NB4 (cell line): ENCODE data around the gene CHRNE.

Experiments
- DNase-seq: peaks from one replicate; pipeline ENCODE4 v3.0.0; 2010; ENCODE audit warnings: low read depth
- H3K4me3 ChIP-seq: one replicate; pipeline ENCODE4 v1.5.1; 2011; ENCODE audit warnings: mild to moderate bottlenecking, low read depth, low read length, moderate library complexity
- MYC ChIP-seq: IDR thresholded peaks from 2 replicates; pipeline ENCODE4 v1.6.1; 2011; ENCODE audit warnings: low read depth, low read length
- POLR2A ChIP-seq: IDR thresholded peaks from 2 replicates; pipeline ENCODE4 v1.6.1; 2011; ENCODE audit warnings: mild to moderate bottlenecking; ENCODE audit not compliant: insufficient read length; ENCODE audit errors: extremely low read depth
- TF ChIP-seq, protein P1 (sequence below): IDR thresholded peaks from one replicate; pipeline ENCODE4 v1.5.1; 2012; ENCODE audit warnings: low read depth, low read length
- TF ChIP-seq, protein P2 (sequence below): IDR thresholded peaks from 2 replicates; pipeline ENCODE4 v1.6.1; 2011; ENCODE audit warnings: low read depth, low read length

The CHRNE gene

DNA sequence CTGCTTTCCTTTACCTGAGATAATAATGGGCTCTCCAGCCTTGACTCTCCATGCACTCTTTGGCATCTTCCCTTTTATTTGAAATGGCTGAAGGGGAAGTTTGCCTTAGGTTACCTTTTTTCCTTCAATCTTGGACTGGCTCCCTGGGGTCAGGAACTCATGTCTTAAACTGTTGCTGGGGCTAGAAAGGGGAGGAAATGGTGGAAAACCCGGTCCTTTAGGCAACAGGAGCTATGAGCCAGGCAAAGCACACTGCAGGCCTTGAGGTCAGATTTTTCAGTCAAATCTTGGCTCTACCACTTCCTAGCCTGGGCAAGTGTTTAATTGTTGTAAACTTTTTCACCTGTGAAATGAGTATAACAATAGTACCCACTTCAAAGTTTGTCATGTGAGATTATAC lies 39.6 kb downstream of the CHRNE start:
- DNase-seq = no peak
- TF ChIP-seq, protein P1, sequence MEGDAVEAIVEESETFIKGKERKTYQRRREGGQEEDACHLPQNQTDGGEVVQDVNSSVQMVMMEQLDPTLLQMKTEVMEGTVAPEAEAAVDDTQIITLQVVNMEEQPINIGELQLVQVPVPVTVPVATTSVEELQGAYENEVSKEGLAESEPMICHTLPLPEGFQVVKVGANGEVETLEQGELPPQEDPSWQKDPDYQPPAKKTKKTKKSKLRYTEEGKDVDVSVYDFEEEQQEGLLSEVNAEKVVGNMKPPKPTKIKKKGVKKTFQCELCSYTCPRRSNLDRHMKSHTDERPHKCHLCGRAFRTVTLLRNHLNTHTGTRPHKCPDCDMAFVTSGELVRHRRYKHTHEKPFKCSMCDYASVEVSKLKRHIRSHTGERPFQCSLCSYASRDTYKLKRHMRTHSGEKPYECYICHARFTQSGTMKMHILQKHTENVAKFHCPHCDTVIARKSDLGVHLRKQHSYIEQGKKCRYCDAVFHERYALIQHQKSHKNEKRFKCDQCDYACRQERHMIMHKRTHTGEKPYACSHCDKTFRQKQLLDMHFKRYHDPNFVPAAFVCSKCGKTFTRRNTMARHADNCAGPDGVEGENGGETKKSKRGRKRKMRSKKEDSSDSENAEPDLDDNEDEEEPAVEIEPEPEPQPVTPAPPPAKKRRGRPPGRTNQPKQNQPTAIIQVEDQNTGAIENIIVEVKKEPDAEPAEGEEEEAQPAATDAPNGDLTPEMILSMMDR = no peak
- TF ChIP-seq, protein P2, sequence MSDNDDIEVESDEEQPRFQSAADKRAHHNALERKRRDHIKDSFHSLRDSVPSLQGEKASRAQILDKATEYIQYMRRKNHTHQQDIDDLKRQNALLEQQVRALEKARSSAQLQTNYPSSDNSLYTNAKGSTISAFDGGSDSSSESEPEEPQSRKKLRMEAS = no peak
- TF ChIP-seq MYC (no peak), POLR2A (no peak)
- H3K4me3 ChIP-seq = no peak overlapping the region

DNA sequence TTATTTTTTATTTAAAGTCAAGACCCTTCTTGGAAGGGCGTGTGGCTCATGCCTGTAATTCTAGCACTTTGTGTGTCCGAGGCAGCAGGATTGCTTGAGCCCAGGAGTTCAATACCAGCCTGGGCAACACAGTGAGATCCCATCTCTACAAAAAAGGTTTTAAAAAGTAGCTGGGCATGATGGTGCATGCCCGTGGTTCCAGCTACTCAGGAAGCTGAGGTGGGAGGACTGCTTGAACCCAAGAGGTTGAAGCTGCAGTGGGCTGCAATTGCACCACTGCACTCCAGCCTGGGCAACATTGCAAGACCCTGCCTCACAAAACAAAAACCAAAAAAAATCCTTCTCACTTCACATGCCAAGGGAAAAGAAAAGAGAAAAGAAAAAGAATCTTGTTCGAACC lies 40.2 kb downstream of the CHRNE start:
- no peak overlapping the region for H3K4me3 ChIP-seq
- DNase-seq = no peak
- TF ChIP-seq, protein P2 = no peak
- no peak for TF ChIP-seq POLR2A
- TF ChIP-seq, protein P1 = no peak
- TF ChIP-seq MYC = no peak

DNA sequence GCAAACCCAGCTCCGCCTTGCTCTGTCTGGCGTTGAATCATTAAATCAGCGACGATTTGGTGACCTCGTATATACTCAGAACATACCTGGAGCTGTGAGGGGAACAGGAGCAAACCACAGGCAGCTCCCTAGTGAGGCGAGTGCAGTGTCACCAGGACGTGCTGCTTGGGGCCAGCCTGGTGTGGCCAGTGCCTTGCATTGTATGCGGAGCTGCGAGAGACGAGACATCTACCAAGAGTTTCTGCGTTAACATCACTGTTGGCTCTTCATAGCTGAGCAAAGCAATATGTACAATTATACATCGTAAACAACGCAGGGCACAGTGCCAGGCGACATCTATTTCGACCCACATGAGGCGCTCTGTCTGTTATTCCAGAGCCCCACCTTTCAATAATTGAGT lies 41.8 kb downstream of the CHRNE start:
- DNase-seq = no peak
- TF ChIP-seq POLR2A (no peak), MYC (no peak)
- TF ChIP-seq, protein P1 = no peak
- TF ChIP-seq, protein P2 = no peak
- no peak overlapping the region for H3K4me3 ChIP-seq

DNA sequence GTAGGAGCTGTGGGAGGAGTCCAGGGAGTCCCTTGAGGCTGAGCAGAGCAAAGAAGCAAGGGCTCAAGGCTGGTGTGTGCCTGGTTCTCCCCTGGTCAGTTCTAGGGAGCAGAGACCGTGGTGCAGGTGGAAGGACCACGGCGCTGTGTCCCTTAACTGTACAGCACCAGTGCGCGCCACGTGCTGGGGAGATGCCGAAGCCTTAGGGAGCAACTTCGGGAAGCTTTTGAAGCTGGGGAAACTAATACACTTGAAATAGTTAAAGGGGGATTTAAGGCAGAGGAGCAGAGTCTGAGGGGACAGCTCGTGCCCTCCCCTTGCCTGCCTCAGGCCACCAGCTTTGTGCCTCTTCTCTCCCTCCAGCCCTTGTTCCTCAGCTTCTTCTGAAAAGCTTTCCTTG lies 42.2 kb downstream of the CHRNE start:
- H3K4me3 ChIP-seq = no peak overlapping the region

DNA sequence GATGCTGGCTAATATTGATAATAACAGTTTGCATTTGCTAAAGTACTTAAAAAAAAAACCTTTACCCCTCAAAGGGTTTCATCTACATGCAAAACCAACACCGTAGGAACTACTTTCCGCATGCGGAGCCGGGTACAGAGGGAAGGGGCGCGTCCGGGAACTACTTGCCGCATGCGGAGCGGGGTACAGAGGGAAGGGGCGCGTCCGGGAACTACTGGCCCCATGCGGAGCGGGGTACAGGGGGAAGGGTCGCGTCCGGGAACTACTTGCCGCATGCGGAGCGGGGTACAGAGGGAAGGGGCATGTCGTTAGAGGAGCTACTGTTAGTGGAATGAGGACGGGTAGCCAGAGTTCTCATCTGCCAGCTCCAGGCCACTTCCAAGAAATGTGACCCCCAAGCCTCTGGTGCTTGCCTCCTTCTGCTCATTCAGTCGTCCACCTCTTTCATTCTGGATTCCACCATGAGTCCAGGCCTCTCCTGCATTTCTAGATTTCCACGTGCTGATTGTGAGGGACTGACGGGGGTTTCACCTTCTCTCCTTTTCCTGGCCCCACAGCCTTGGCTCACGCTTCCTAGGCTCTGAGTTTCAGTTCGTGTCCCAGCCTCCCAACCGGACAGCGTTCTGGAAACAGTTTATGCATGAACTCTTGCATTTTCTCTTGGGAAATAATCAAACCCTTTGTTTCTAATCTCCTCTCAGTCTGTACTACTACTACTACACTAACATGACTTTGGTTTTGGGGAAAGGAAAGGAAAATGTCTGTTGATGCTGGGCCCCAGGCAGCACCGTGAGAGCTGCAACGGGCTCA lies 42.9 kb downstream of the CHRNE start:
- TF ChIP-seq, protein P2 = no peak
- TF ChIP-seq MYC = no peak
- TF ChIP-seq, protein P1 = no peak
- TF ChIP-seq POLR2A = no peak
- DNase-seq = no peak
- H3K4me3 ChIP-seq = no peak overlapping the region

More for the DNA sequence above, 42.2 kb downstream of the CHRNE start:
- no peak for DNase-seq
- no peak for TF ChIP-seq POLR2A
- TF ChIP-seq, protein P1 = no peak
- TF ChIP-seq MYC = no peak
- TF ChIP-seq, protein P2 = no peak

DNA sequence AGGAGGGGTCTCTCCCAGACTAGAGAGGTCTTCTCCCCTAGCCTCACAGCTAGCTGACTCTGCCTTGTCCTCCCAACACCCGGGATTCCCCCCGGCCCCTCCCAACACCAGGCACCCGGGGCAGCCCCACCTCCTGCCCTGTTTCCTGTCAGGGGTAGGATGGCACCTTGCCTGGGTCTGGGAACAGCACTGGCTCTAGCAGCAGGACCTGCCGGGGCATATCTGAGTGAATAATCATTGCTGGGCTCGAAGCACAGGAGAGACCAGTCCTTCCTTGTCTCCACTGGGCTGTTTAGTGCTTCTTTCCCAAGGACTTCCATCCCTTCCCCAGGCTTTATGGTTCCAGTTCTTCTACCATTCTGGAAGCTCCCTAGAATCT lies 44.0 kb downstream of the CHRNE start:
- no peak for DNase-seq

More for the DNA sequence above, 44.0 kb downstream of the CHRNE start:
- no peak overlapping the region for H3K4me3 ChIP-seq
- TF ChIP-seq, protein P2 = no peak
- no peak for TF ChIP-seq POLR2A
- no peak for TF ChIP-seq MYC
- TF ChIP-seq, protein P1 = no peak
